K562 (cell line): ENCODE results near the gene CYB5RL. TPM values are rescaled to one million over a fixed set of nuclear protein-coding genes. Genes with fewer than 3 reads are reported as not detected.
A peak's percentile ranks its signal among the peaks of the same experiment; 100 is the strongest.

Source experiments
- ATAC-seq: fragments of 200-7000 bp; cut with Tn5 transposase; 3 replicates; pipeline ENCODE4 v1.9.1; 2020; ENCODE audit warnings: moderate library complexity
- BruUV-seq: library from RNA; stranded (reverse); fragments of 400-500 nt; replicated peaks from 2 replicates; lab custom pipeline; 2021; lab: Mats Ljungman, UMichigan
- CTCF ChIA-PET: fragments of 300-600 bp; formaldehyde crosslinking; extraction: SDS; loops from one replicate; lab custom pipeline; 2021; ENCODE audit warnings: low intra/inter-chr PET ratio; lab: Yijun Ruan, JAX
- POLR2A ChIA-PET: fragments of 300-600, 350-650 bp; sonication (Branson Sonifier 250); formaldehyde crosslinking; extraction: SDS; loops from one replicate; lab custom pipeline; 2021; ENCODE audit warnings: antibody characterized with exemption, inconsistent platforms; lab: Yijun Ruan, JAX
- DNase-seq, 4 experiments: peaks; one replicate each; pipeline versions ENCODE4 v3.0.0 to v3.0.0-alpha.2; 2011 to 2018; ENCODE audit warnings: low spot score in 3 of 4, mixed read lengths in 3 of 4; ENCODE audit errors: extremely low read depth in 1 of 4
- FAIRE-seq: peaks from 2 replicates; lab custom pipeline; 2011; peaks lifted over from hg19 to GRCh38; lab: Jason Lieb, UNC
- H2AFZ ChIP-seq: 2 replicates; pipeline ENCODE4 v1.6.0; 2011; ENCODE audit warnings: low read depth, low read length, control low read depth, inconsistent platforms
- H3K27ac ChIP-seq: fragments of 200-600 bp; 3 replicates; pipeline ENCODE4 v1.8.0; 2011; ENCODE audit warnings: low read depth, mild to moderate bottlenecking, control low read depth, inconsistent platforms, low read length, moderate library complexity, mixed read lengths; ENCODE audit errors: extremely low read depth
- H3K27me3 ChIP-seq, 2 experiments: fragments of 300-600 bp in 1 of 2; 2 replicates in 1 of 2; 3 replicates in 1 of 2; pipeline versions ENCODE4 v1.6.0 to v1.8.0; 2011; ENCODE audit warnings: inconsistent platforms in 2 of 2, low read length in 2 of 2, mild to moderate bottlenecking in 1 of 2, mixed read lengths in 1 of 2, moderate library complexity in 1 of 2; ENCODE audit not compliant: control insufficient read depth in 2 of 2, insufficient read depth in 2 of 2
- H3K36me3 ChIP-seq: fragments of 300-600 bp; 3 replicates; pipeline ENCODE4 v1.8.0; 2011; ENCODE audit warnings: mild to moderate bottlenecking, low read length, inconsistent platforms; ENCODE audit not compliant: control insufficient read depth, insufficient read depth
- H3K4me1 ChIP-seq, 2 experiments: fragments of 200-600 bp in 1 of 2; replicated peaks in 1 of 2; 2 replicates in 1 of 2; 3 replicates in 1 of 2; pipeline versions ENCODE4 v1.5.1 to v1.8.0; 2011; ENCODE audit warnings: inconsistent platforms in 2 of 2, low read length in 2 of 2, mild to moderate bottlenecking in 1 of 2, mixed read lengths in 1 of 2, moderate library complexity in 1 of 2; ENCODE audit not compliant: control insufficient read depth in 2 of 2, insufficient read depth in 2 of 2
- H3K4me2 ChIP-seq: 2 replicates; pipeline ENCODE4 v1.6.1; 2011; ENCODE audit warnings: low read length, control low read depth, inconsistent platforms, mixed read lengths; ENCODE audit not compliant: insufficient read depth
- H3K4me3 ChIP-seq: fragments of 200-600 bp; sonication (generic), shearing (Covaris generic); 2 replicates; pipeline ENCODE4 v1.5.1; 2016; ENCODE audit warnings: control low read depth, inconsistent platforms
- H3K79me2 ChIP-seq: fragments of 200-600 bp; 3 replicates; pipeline ENCODE4 v1.8.0; 2011; ENCODE audit warnings: low read length, inconsistent platforms; ENCODE audit not compliant: control insufficient read depth, insufficient read depth
- H3K9ac ChIP-seq, 2 experiments: 2 replicates each; pipeline versions ENCODE4 v1.6.0 to v1.6.1; 2011; ENCODE audit warnings: low read depth in 2 of 2, low read length in 2 of 2, control low read depth in 1 of 2, inconsistent platforms in 1 of 2, mild to moderate bottlenecking in 1 of 2, mixed read lengths in 1 of 2; ENCODE audit not compliant: insufficient read depth in 1 of 2
- H3K9me1 ChIP-seq: one replicate; pipeline ENCODE4 v1.6.0; 2011; ENCODE audit warnings: inconsistent platforms, mild to moderate bottlenecking, low read length, moderate library complexity; ENCODE audit not compliant: control insufficient read depth, insufficient read depth
- H3K9me3 ChIP-seq: replicated peaks from 2 replicates; pipeline ENCODE4 v1.5.1; 2011; ENCODE audit warnings: low read depth, low read length, inconsistent platforms; ENCODE audit not compliant: control insufficient read depth, insufficient read depth
- H4K20me1 ChIP-seq: replicated peaks from 2 replicates; pipeline ENCODE4 v1.6.1; 2011; ENCODE audit warnings: low read length, inconsistent platforms, mixed read lengths; ENCODE audit not compliant: control insufficient read depth, insufficient read depth
- CXXC5 ChIP-seq: fragments of 250-450 bp; sonication (Bioruptor Pico); IDR thresholded peaks from 2 replicates; pipeline ENCODE4 v1.8.0; 2022; ENCODE audit warnings: inconsistent platforms, mild to moderate bottlenecking, moderate library complexity
- FOS ChIP-seq: IDR thresholded peaks from 3 replicates; pipeline ENCODE4 v1.6.1; 2011; ENCODE audit not compliant: insufficient read length; ENCODE audit errors: extremely low read depth
- MECOM ChIP-seq: fragments of 250-450 bp; sonication (Bioruptor Pico); IDR thresholded peaks from 2 replicates; pipeline ENCODE4 v1.8.0; 2022; ENCODE audit warnings: inconsistent platforms
- POLR2G ChIP-seq: fragments of 200-400 bp; formaldehyde crosslinking; IDR thresholded peaks from 2 replicates; pipeline ENCODE4 v1.6.1; 2017; ENCODE audit warnings: low read depth, mild to moderate bottlenecking, antibody characterized with exemption, low read length, moderate library complexity
- RBM22 ChIP-seq: fragments of 200-400 bp; formaldehyde crosslinking; IDR thresholded peaks from 2 replicates; pipeline ENCODE4 v1.6.1; 2018; ENCODE audit warnings: low read length, low read depth; ENCODE audit not compliant: poor library complexity, severe bottlenecking
- TCFL5 ChIP-seq: fragments of 250-450 bp; sonication (Bioruptor Pico); conservative IDR thresholded peaks from 2 replicates; pipeline ENCODE4 v1.6.1; 2021; ENCODE audit warnings: mild to moderate bottlenecking, moderate library complexity, matching md5 sums
- ZNF785 ChIP-seq: fragments of 250-450 bp; sonication (Bioruptor Pico); IDR thresholded peaks from 2 replicates; pipeline ENCODE4 v1.4.0; 2020; ENCODE audit warnings: mild to moderate bottlenecking
- WGBS: fragments of 100-300 bp; shearing (Covaris generic); methylation state at CpG from one replicate; pipeline ENCODE4 v1.1.6; 2016; ENCODE audit warnings: low coverage, mixed read lengths; ENCODE audit not compliant: insufficient coverage; ENCODE audit errors: missing lambda C conversion rate; 5-methylcytosine and 5-hydroxymethylcytosine counted together
- in situ Hi-C: fragments of 300-500 bp; cut with MboI; formaldehyde crosslinking; loops from 4 replicates; pipeline ENCODE4 v1.15.0; 2018; ENCODE audit warnings: inconsistent platforms, mixed read lengths
- intact Hi-C: fragments of 100-400 bp; cut with micrococcal nuclease; formaldehyde crosslinking; loops from 2 replicates; pipeline ENCODE4 v1.14.2; 2022
- polyA plus RNA-seq, 8 experiments: library from polyadenylated mRNA; depleted of rRNA in 4 of 8; stranded (reverse) in 5 of 8; unstranded in 3 of 8; fragments of >200 nt; fragmentation: Nextera tagmentation in 2 of 8; fragmentation: Illumina TruSeq in 1 of 8; extraction: Ambion mirVana in 2 of 8; extraction: Trizol in 1 of 8; gene quantifications; 2 replicates each; pipeline versions ENCODE4 v1.2.1 to v1.2.3, GENCODE V29; 2011 to 2014; ENCODE audit warnings: inconsistent platforms in 1 of 8, missing spikeins in 1 of 8
- total RNA-seq, 7 experiments: library from RNA; depleted of rRNA in 6 of 7; stranded (reverse); fragments of >200 nt in 6 of 7; fragmentation: Illumina TruSeq in 2 of 7; extraction: Trizol in 2 of 7; gene quantifications; 2 replicates each; pipeline versions ENCODE4 v1.2.1 to v1.2.3, GENCODE V29; 2011 to 2021; ENCODE audit warnings: low replicate concordance in 1 of 7
- TF ChIP-seq, protein P1 (sequence below): fragments of 200-400 bp; formaldehyde crosslinking; IDR thresholded peaks from 2 replicates; pipeline ENCODE4 v1.6.1; 2017; ENCODE audit warnings: mild to moderate bottlenecking, low read depth, low read length, moderate library complexity

Gene CYB5RL
- total and polyA plus RNA-seq, 9 of the 15 experiments (the other 6 are each of a cell fraction or from before 2014, with no cell fraction given), result 7.9 to 18.0 (median 11.2) TPM

DNA sequence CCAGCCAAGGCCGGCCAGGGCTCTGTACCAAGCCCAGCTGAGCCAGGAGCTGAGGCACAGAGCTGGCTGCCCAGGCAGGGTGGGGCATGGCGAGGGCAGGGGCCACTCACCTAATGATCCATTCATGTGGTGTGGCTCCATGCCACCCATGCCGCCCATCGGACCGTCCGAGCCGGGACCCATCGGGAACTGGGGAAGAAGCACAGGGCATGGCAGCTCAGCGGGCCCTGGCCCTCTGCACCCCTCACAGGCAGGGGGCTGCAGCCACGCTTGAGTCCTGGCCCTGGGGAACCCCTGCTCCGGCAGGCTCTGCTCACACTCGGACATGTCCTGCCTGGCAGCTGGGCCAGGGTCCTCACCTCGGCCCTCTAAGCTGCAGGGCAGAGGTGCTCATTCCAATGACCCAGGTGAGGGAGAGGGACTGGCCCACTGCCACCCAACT is 28.8 kb upstream of the CYB5RL start:
- peak; percentile 57; the same call in 1 of the 2 replicates for TF ChIP-seq POLR2G
- no peak for TF ChIP-seq ZNF785 (CRISPR knock-in tag)
- peak; percentile 93 for TF ChIP-seq RBM22
- H4K20me1 ChIP-seq, result peaks cover 11% of the 10 kb centered on the region
- no peak overlapping the region for H3K27ac ChIP-seq
- in situ Hi-C loops (no loop called here), intact Hi-C loops (no loop called here)
- H3K4me1 ChIP-seq, result peaks cover 27 to 31% of the 10 kb centered on the region in 2 experiments
- no peak overlapping the region for H3K4me3 ChIP-seq
- DNase-seq, result no peak
- CTCF ChIA-PET, result no interaction called here
- BruUV-seq, result no TSS peak
- no peak for FAIRE-seq
- no peak for ATAC-seq
- POLR2A ChIA-PET, result interaction anchor here (0.8 to 2.8 kb wide), 5 partner anchors 9 to 48 kb away, joined by 3 to 21 read pairs (median 4); no protein-coding TSS in a partner anchor
- H3K27me3 ChIP-seq, result no peaks in the 10 kb centered on the region
- no peaks in the 10 kb centered on the region for H3K79me2 ChIP-seq
- WGBS, result 98% methylated on average over 10 of the region's 13 CpGs
- no peak overlapping the region for H3K4me2 ChIP-seq
- H3K36me3 ChIP-seq, result peaks cover 48% of the 10 kb centered on the region
- H3K9ac ChIP-seq, result peak overlapping the region in 1 of 2 experiments; percentile 31; a peak in 2 of 4 replicates
- H3K9me1 ChIP-seq, result no peaks in the 10 kb centered on the region
- no peak overlapping the region for H2AFZ ChIP-seq
- no peaks in the 10 kb centered on the region for H3K9me3 ChIP-seq

DNA sequence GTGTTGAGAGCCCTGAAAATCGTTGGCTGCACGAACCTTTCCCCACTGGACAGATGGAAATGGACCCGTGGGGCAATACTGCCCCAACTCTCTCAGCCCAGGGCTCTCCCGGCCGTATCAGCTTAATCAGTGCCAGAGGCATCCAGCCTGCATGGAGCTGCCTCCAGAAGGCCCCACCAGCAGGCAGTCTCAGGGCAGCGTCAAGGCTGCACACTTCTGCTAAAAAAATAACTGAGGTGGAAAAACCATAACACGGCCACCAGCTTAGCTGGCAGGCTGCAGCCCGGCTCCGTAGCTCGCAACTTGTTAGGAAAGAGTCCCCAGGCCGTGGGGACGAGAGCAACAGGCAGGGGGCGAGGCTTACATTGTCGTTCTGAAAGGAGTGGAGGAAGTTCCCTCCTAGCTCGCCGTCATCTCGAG is 28.1 kb upstream of the CYB5RL start:
- Histone ChIP-seq H3K79me2 (no peaks in the 10 kb centered on the region), H4K20me1 (peaks cover 11% of the 10 kb centered on the region), H3K27ac (no peak overlapping the region), H3K9me3 (no peaks in the 10 kb centered on the region), H2AFZ (no peak overlapping the region), H3K27me3 (no peaks in the 10 kb centered on the region), H3K9ac (no peak overlapping the region), H3K4me1 (peaks cover 27 to 38% of the 10 kb centered on the region in 2 experiments), H3K4me2 (no peak overlapping the region), H3K9me1 (no peaks in the 10 kb centered on the region), H3K4me3 (no peak overlapping the region), H3K36me3 (peaks cover 48% of the 10 kb centered on the region)
- CTCF ChIA-PET, result no interaction called here
- ATAC-seq (no peak), FAIRE-seq (no peak), DNase-seq (no peak)
- POLR2A ChIA-PET, result interaction anchor here (0.5 to 2.8 kb wide), 6 partner anchors 8 to 392 kb away, joined by 3 to 21 read pairs (median 4); no protein-coding TSS in a partner anchor
- in situ Hi-C loops, result no loop called here
- intact Hi-C loops, result no loop called here
- 78% methylated on average over 17 of the region's 17 CpGs for WGBS
- BruUV-seq, result no TSS peak
- TF ChIP-seq, protein P1, sequence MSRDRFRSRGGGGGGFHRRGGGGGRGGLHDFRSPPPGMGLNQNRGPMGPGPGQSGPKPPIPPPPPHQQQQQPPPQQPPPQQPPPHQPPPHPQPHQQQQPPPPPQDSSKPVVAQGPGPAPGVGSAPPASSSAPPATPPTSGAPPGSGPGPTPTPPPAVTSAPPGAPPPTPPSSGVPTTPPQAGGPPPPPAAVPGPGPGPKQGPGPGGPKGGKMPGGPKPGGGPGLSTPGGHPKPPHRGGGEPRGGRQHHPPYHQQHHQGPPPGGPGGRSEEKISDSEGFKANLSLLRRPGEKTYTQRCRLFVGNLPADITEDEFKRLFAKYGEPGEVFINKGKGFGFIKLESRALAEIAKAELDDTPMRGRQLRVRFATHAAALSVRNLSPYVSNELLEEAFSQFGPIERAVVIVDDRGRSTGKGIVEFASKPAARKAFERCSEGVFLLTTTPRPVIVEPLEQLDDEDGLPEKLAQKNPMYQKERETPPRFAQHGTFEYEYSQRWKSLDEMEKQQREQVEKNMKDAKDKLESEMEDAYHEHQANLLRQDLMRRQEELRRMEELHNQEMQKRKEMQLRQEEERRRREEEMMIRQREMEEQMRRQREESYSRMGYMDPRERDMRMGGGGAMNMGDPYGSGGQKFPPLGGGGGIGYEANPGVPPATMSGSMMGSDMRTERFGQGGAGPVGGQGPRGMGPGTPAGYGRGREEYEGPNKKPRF, result no peak
- no peak for TF ChIP-seq CXXC5 (CRISPR knock-in tag)
- TF ChIP-seq TCFL5 (CRISPR knock-in tag), result no peak
- TF ChIP-seq FOS, result no peak
- no peak for TF ChIP-seq MECOM (CRISPR knock-in tag)
